IMR-90 (cell line): ENCODE data around the gene LIMS2. TPM values are rescaled to one million over a fixed set of nuclear protein-coding genes. Genes with fewer than 3 reads are reported as not detected.

ENCODE experiments used
- ATAC-seq: fragments of 200-7000 bp; cut with Tn5 transposase; 2 replicates; pipeline ENCODE4 v1.9.1; 2020; ENCODE audit warnings: low read depth, mild to moderate bottlenecking, moderate library complexity
- BruUV-seq: library from RNA; stranded (reverse); fragments of 400-500 nt; replicated peaks from 2 replicates; lab custom pipeline; 2021; lab: Mats Ljungman, UMichigan
- CTCF ChIA-PET: fragments of 300-600 bp; formaldehyde crosslinking; extraction: SDS; loops from one replicate; lab custom pipeline; 2021; ENCODE audit warnings: antibody characterized with exemption; lab: Yijun Ruan, JAX
- POLR2A ChIA-PET: fragments of 300-600 bp; sonication (Branson Sonifier 250); formaldehyde crosslinking; loops from one replicate; lab custom pipeline; 2022; ENCODE audit warnings: antibody characterized with exemption; ENCODE audit not compliant: unreplicated experiment; lab: Charles Lee
- DNase-seq: peaks from one replicate; pipeline ENCODE4 v3.0.0; 2013
- H2AFZ ChIP-seq: replicated peaks from 2 replicates; pipeline ENCODE3; 2013; ENCODE audit warnings: low read length, mild to moderate bottlenecking; ENCODE audit not compliant: poor library complexity
- H2AK5ac ChIP-seq: 2 replicates; pipeline ENCODE4 v1.6.1; 2013; ENCODE audit warnings: low read depth, low read length, inconsistent platforms
- H2AK9ac ChIP-seq: replicated peaks from 2 replicates; pipeline ENCODE3; 2013; ENCODE audit warnings: mild to moderate bottlenecking, low read depth, low read length, moderate library complexity; ENCODE audit not compliant: poor library complexity
- H2BK120ac ChIP-seq: 2 replicates; pipeline ENCODE4 v1.6.1; 2013; ENCODE audit warnings: low read depth, low read length, inconsistent platforms
- H2BK15ac ChIP-seq: 3 replicates; pipeline ENCODE4 v1.6.1; 2013; ENCODE audit warnings: low read depth, low read length, inconsistent platforms
- H2BK20ac ChIP-seq: 2 replicates; pipeline ENCODE4 v1.6.1; 2013; ENCODE audit warnings: low read depth, mild to moderate bottlenecking, inconsistent platforms, low read length, moderate library complexity
- H2BK5ac ChIP-seq: 2 replicates; pipeline ENCODE4 v1.6.1; 2013; ENCODE audit warnings: mild to moderate bottlenecking, low read depth, low read length, inconsistent platforms; ENCODE audit not compliant: poor library complexity, severe bottlenecking
- H3K14ac ChIP-seq: replicated peaks from 2 replicates; pipeline ENCODE4 v1.6.1; 2013; ENCODE audit warnings: low read depth, low read length, inconsistent platforms
- H3K18ac ChIP-seq: 2 replicates; pipeline ENCODE4 v1.6.1; 2013; ENCODE audit warnings: low read depth, low read length, control low read depth
- H3K23ac ChIP-seq: 2 replicates; pipeline ENCODE4 v1.6.1; 2013; ENCODE audit warnings: low read depth, low read length, inconsistent platforms
- H3K27ac ChIP-seq: 2 replicates; pipeline ENCODE4 v1.5.1; 2013; ENCODE audit warnings: mild to moderate bottlenecking, control low read depth, low read length; ENCODE audit not compliant: insufficient read depth
- H3K27me3 ChIP-seq: 2 replicates; pipeline ENCODE4 v1.6.1; 2013; ENCODE audit warnings: low read length; ENCODE audit not compliant: control insufficient read depth, insufficient read depth
- H3K36me3 ChIP-seq: 2 replicates; pipeline ENCODE4 v1.6.1; 2013; ENCODE audit warnings: low read length, mixed read lengths; ENCODE audit not compliant: control insufficient read depth, insufficient read depth
- H3K4ac ChIP-seq: 2 replicates; pipeline ENCODE4 v1.6.1; 2013; ENCODE audit warnings: low read depth, low read length, inconsistent platforms
- H3K4me1 ChIP-seq: 2 replicates; pipeline ENCODE4 v1.6.1; 2013; ENCODE audit warnings: low read length, mixed read lengths; ENCODE audit not compliant: control insufficient read depth, insufficient read depth
- H3K4me2 ChIP-seq: 2 replicates; pipeline ENCODE4 v1.6.1; 2013; ENCODE audit warnings: low read depth, mild to moderate bottlenecking, control low read depth, low read length, moderate library complexity
- H3K4me3 ChIP-seq: 2 replicates; pipeline ENCODE4 v1.5.1; 2013; ENCODE audit warnings: low read depth, mild to moderate bottlenecking, control low read depth, low read length, moderate library complexity; ENCODE audit not compliant: insufficient read depth
- H3K56ac ChIP-seq: 2 replicates; pipeline ENCODE4 v1.6.1; 2013; ENCODE audit warnings: low read length, inconsistent platforms; ENCODE audit not compliant: insufficient read depth; ENCODE audit errors: extremely low read depth
- H3K79me1 ChIP-seq, 2 experiments: 2 replicates each; pipeline ENCODE4 v1.6.1; 2013; ENCODE audit warnings: low read length in 2 of 2, inconsistent platforms in 1 of 2, low read depth in 1 of 2
- H3K9ac ChIP-seq: 2 replicates; pipeline ENCODE4 v1.6.1; 2013; ENCODE audit warnings: low read depth, low read length, control low read depth
- H3K9me1 ChIP-seq: 2 replicates; pipeline ENCODE4 v1.6.1; 2013; ENCODE audit warnings: low read length, inconsistent platforms; ENCODE audit not compliant: insufficient read depth
- H3K9me3 ChIP-seq: 2 replicates; pipeline ENCODE4 v1.6.1; 2013; ENCODE audit warnings: low read length; ENCODE audit not compliant: control insufficient read depth, insufficient read depth
- H4K20me1 ChIP-seq: 2 replicates; pipeline ENCODE4 v1.6.1; 2013; ENCODE audit warnings: low read length, inconsistent platforms; ENCODE audit not compliant: insufficient read depth
- H4K5ac ChIP-seq: 2 replicates; pipeline ENCODE4 v1.6.1; 2013; ENCODE audit warnings: mild to moderate bottlenecking, low read depth, low read length, control low read depth
- H4K8ac ChIP-seq, 2 experiments: 2 replicates each; pipeline ENCODE4 v1.6.1; 2013; ENCODE audit warnings: low read depth in 2 of 2, low read length in 2 of 2, control low read depth in 1 of 2, inconsistent platforms in 1 of 2
- H4K91ac ChIP-seq: 2 replicates; pipeline ENCODE4 v1.6.1; 2013; ENCODE audit warnings: low read depth, low read length, inconsistent platforms; ENCODE audit not compliant: insufficient read depth
- BHLHE40 ChIP-seq: fragments of 150-350 bp; IDR thresholded peaks from 2 replicates; pipeline ENCODE4 v1.6.1; 2016; ENCODE audit warnings: mild to moderate bottlenecking, low read depth, low read length
- CEBPB ChIP-seq: IDR thresholded peaks from 2 replicates; pipeline ENCODE4 v1.6.1; 2012; ENCODE audit warnings: low read depth, low read length, improper control_type of control experiment
- CHD1 ChIP-seq: IDR thresholded peaks from 2 replicates; pipeline ENCODE4 v1.6.1; 2012; ENCODE audit warnings: low read depth, low read length, improper control_type of control experiment
- CTCF ChIP-seq: conservative IDR thresholded peaks from 2 replicates; pipeline ENCODE4 v1.5.1; 2012; ENCODE audit warnings: mild to moderate bottlenecking, low read depth, low read length, improper control_type of control experiment
- ELK1 ChIP-seq: fragments of 150-350 bp; IDR thresholded peaks from 2 replicates; pipeline ENCODE4 v1.6.1; 2016; ENCODE audit warnings: low read depth, mild to moderate bottlenecking, low read length, moderate library complexity, borderline replicate concordance
- FOS ChIP-seq: fragments of 150-350 bp; IDR thresholded peaks from 2 replicates; pipeline ENCODE4 v1.6.1; 2016; ENCODE audit warnings: low read depth, low read length
- MAFK ChIP-seq: IDR thresholded peaks from 2 replicates; pipeline ENCODE4 v1.6.1; 2012; ENCODE audit warnings: low read depth, low read length, improper control_type of control experiment
- MXI1 ChIP-seq: IDR thresholded peaks from 2 replicates; pipeline ENCODE4 v1.6.1; 2012; ENCODE audit warnings: low read depth, mild to moderate bottlenecking, low read length, moderate library complexity, borderline replicate concordance
- NFE2L2 ChIP-seq: fragments of 150-350 bp; IDR thresholded peaks from 2 replicates; pipeline ENCODE4 v1.6.1; 2016; ENCODE audit warnings: low read depth, mild to moderate bottlenecking, low read length
- POLR2A ChIP-seq: IDR thresholded peaks from 2 replicates; pipeline ENCODE4 v1.6.1; 2012; ENCODE audit warnings: mild to moderate bottlenecking, low read depth, low read length
- RAD21 ChIP-seq: IDR thresholded peaks from 2 replicates; pipeline ENCODE4 v1.6.1; 2012; ENCODE audit warnings: low read length, improper control_type of control experiment
- RCOR1 ChIP-seq: IDR thresholded peaks from 2 replicates; pipeline ENCODE4 v1.6.1; 2012; ENCODE audit warnings: mild to moderate bottlenecking, low read length, improper control_type of control experiment; ENCODE audit not compliant: insufficient replicate concordance
- RFX5 ChIP-seq: IDR thresholded peaks from 2 replicates; pipeline ENCODE4 v1.8.0; 2012; ENCODE audit warnings: low read depth, mild to moderate bottlenecking, low read length, moderate library complexity
- SMC3 ChIP-seq: fragments of 150-350 bp; IDR thresholded peaks from 2 replicates; pipeline ENCODE4 v1.6.1; 2016; ENCODE audit warnings: low read depth, mild to moderate bottlenecking, antibody characterized with exemption, low read length, moderate library complexity
- USF2 ChIP-seq: fragments of 150-350 bp; IDR thresholded peaks from 2 replicates; pipeline ENCODE4 v1.6.1; 2017; ENCODE audit warnings: mild to moderate bottlenecking, antibody characterized with exemption, low read length, low read depth
- WGBS, 2 experiments: methylation state at CpG; one replicate each; pipeline versions ENCODE4 v1.1.5 to v1.1.7; 2013; ENCODE audit warnings: missing lambda C conversion rate in 2 of 2; ENCODE audit not compliant: insufficient read length in 1 of 2; ENCODE audit errors: extremely low coverage in 2 of 2; 5-methylcytosine and 5-hydroxymethylcytosine counted together
- dilution Hi-C: fragments of 300-500 bp; cut with HindIII; formaldehyde crosslinking; loops from one replicate; pipeline ENCODE4 v1.14.3; 2018; ENCODE audit warnings: low sequenced_read_pairs; ENCODE audit not compliant: unreplicated experiment
- in situ Hi-C: fragments of 300-500 bp; cut with MboI; formaldehyde crosslinking; loops from 3 replicates; pipeline ENCODE4 v1.14.3; 2019; ENCODE audit warnings: low sequenced_read_pairs, inconsistent platforms, mixed read lengths
- intact Hi-C: fragments of 100-400 bp; cut with micrococcal nuclease; formaldehyde crosslinking; loops from 2 replicates; pipeline ENCODE4 v1.10.0; 2022
- polyA plus RNA-seq, 3 experiments: library from polyadenylated mRNA; depleted of rRNA; stranded (reverse); fragments of >200 nt; gene quantifications; 2 replicates each; pipeline ENCODE4 v1.2.3, GENCODE V29; 2012; ENCODE audit warnings: low replicate concordance in 1 of 3
- total RNA-seq: library from RNA; depleted of rRNA; stranded (reverse); fragments of >200 nt; gene quantifications from 2 replicates; pipeline ENCODE4 v1.2.3, GENCODE V29; 2012

The LIMS2 gene
- total and polyA plus RNA-seq, 2 of the 4 experiments (the other 2 are of a cell fraction), result 1.3 to 18.8 TPM

- H3K79me1 ChIP-seq, result peaks cover 13 to 50% of the 10 kb centered on the region in 2 experiments
- H4K8ac ChIP-seq, result no peak overlapping the region
- H3K4ac ChIP-seq, result no peak overlapping the region
- H4K5ac ChIP-seq, result no peak overlapping the region
- no peak overlapping the region for H3K56ac ChIP-seq
- H2BK5ac ChIP-seq, result no peak overlapping the region
- dilution Hi-C loops (no loop called here), intact Hi-C loops (no loop called here), in situ Hi-C loops (no loop called here)
- no peak overlapping the region for H3K4me2 ChIP-seq
- 90% methylated on average over 5 of the region's 14 CpGs; no CpG with 5 or more reads in 1 of the 2 experiments for WGBS, 2 experiments
- POLR2A ChIA-PET, result no interaction called here
- ATAC-seq (no peak), DNase-seq (no peak)
- peaks cover 47% of the 10 kb centered on the region for H4K20me1 ChIP-seq
- H2BK20ac ChIP-seq, result no peak overlapping the region
- no TSS peak for BruUV-seq
- CTCF ChIA-PET, result no interaction called here
- peaks cover 7% of the 10 kb centered on the region; the same call in 1 of the 2 replicates for H3K4me1 ChIP-seq
- no peak overlapping the region for H2AK9ac ChIP-seq
- H3K9me1 ChIP-seq, result peaks cover 20% of the 10 kb centered on the region
- peaks cover under 1% of the 10 kb centered on the region; the same call in 1 of the 2 replicates for H3K27me3 ChIP-seq
- H3K18ac ChIP-seq, result no peak overlapping the region
- H3K14ac ChIP-seq, result no peak overlapping the region
- no peak overlapping the region for H3K9ac ChIP-seq
- no peak overlapping the region for H2BK15ac ChIP-seq
- no peaks in the 10 kb centered on the region for H3K36me3 ChIP-seq
- peak overlapping the region; percentile 9 for H2AFZ ChIP-seq
- H2AK5ac ChIP-seq, result peak overlapping the region; percentile 21; the same call in 1 of the 2 replicates
- no peak overlapping the region for H3K4me3 ChIP-seq
- no peaks in the 10 kb centered on the region for H3K9me3 ChIP-seq
- H3K27ac ChIP-seq, result no peak overlapping the region
- H2BK120ac ChIP-seq, result no peak overlapping the region
- no peak overlapping the region for H3K23ac ChIP-seq
- H4K91ac ChIP-seq, result no peak overlapping the region
- TF ChIP-seq RFX5 (no peak), CHD1 (no peak), FOS (no peak), USF2 (no peak), BHLHE40 (no peak), NFE2L2 (no peak), SMC3 (no peak), CTCF (no peak), MAFK (no peak), RCOR1 (no peak), POLR2A (no peak), CEBPB (no peak), RAD21 (no peak), MXI1 (no peak), ELK1 (no peak)
Observed at GRCh38 chr2:127671557-127672302, 3.6 kb downstream of the LIMS2 start.
